Measurements from ENCODE around the gene IMMP2L. TPM values are rescaled to one million over a fixed set of nuclear protein-coding genes. Genes with fewer than 3 reads are reported as not detected.

The IMMP2L gene
- total and polyA plus RNA-seq, 4 donors: 9.2 to 34.7 (median 11.1) TPM

DNA sequence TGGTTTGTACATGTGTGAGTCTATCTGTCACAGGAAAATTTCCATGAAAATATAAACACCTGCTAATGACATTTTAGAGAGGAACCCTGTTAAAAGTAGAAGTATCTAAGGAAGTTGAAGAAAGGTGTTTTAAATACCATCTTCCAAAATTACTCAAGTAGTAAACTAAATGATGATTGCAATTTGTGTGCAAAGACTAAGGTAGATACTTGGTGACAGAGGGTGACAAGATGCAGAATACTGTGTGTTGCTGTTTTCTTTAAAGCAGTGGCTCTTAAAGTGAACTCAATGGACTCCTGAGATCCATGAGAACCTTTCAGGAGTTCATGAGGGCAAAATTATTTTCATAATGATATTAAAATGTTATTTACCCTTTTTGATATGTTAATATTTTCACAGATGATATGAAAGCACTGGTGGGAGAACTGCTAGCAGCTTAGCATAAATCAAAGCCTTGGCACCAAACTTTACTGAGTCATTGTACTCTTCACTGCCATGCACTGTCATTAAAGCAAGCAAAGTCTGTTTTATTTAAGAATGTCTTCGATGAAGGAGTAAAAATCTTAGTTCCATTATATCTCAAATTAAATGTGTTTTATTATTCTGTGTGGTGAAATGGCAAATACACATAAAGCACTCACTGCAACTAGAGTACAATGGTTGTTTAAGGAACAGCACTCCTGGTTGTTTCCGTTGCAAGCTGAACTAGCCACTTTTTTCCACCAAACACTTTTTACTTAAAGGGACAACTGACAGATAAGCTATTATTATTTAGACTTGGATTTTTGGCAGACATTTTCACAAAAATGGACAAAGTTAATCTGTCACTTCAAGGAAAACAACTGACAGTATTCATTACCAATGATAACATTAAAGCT is 337.7 kb downstream of the IMMP2L start:
- TF ChIP-seq, protein P1, sequence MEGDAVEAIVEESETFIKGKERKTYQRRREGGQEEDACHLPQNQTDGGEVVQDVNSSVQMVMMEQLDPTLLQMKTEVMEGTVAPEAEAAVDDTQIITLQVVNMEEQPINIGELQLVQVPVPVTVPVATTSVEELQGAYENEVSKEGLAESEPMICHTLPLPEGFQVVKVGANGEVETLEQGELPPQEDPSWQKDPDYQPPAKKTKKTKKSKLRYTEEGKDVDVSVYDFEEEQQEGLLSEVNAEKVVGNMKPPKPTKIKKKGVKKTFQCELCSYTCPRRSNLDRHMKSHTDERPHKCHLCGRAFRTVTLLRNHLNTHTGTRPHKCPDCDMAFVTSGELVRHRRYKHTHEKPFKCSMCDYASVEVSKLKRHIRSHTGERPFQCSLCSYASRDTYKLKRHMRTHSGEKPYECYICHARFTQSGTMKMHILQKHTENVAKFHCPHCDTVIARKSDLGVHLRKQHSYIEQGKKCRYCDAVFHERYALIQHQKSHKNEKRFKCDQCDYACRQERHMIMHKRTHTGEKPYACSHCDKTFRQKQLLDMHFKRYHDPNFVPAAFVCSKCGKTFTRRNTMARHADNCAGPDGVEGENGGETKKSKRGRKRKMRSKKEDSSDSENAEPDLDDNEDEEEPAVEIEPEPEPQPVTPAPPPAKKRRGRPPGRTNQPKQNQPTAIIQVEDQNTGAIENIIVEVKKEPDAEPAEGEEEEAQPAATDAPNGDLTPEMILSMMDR (IDR thresholded peaks at IDR 0.05; ENCODE audit: control extremely low read depth, extremely low read depth): no peak
- DNase-seq: peak in 1 of 3 donors; percentile 5
- Histone ChIP-seq H3K36me3 (ENCODE audit: control insufficient read depth in 4 of 4, insufficient read depth in 4 of 4, low read length in 4 of 4) (no peaks in the 10 kb centered on the region), H3K9me3 (ENCODE audit: control insufficient read depth in 4 of 4, insufficient read depth in 3 of 4, low read length in 3 of 4) (no peaks in the 10 kb centered on the region), H3K27ac (ENCODE audit: low read depth in 1 of 2, low read length in 1 of 2) (no peak overlapping the region), H3K9ac (ENCODE audit: insufficient read depth in 1 of 2, low read length in 2 of 2) (no peak overlapping the region), H3K27me3 (ENCODE audit: control insufficient read depth in 3 of 3, insufficient read depth in 3 of 3, low read length in 2 of 3) (no peaks in the 10 kb centered on the region), H3K4me1 (ENCODE audit: control insufficient read depth in 5 of 5, insufficient read depth in 5 of 5, low read length in 5 of 5) (no peaks in the 10 kb centered on the region), H3K4me3 (no peak overlapping the region)
- WGBS, 2 donors: 53% methylated on average over 2 of the region's 2 CpGs
- no peak for ATAC-seq (ENCODE audit: insufficient read depth, low FRiP score)

DNA sequence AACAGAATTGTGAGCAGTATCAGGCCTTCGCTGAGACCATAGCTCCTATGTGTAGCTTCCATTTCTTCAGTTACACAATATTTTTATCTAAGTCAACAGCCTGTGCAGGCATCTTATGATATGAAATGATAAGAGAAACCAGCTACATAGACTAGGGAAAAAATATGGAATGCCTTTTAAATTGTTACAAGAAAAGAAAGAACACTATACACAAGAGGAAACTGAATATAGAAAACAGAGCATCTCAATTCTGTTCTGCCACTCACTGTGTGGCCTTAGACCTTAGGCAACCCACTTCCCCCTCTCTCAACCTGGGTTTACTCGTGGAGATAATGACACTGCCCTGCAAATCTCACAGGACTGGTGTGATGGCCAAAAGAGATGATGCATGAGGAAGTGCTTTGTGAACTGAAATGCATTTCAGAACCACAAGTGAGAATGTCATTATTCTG is 338.5 kb downstream of the IMMP2L start:
- no peak overlapping the region for H3K27ac ChIP-seq (ENCODE audit: low read depth in 1 of 2, low read length in 1 of 2)
- 51 to 61% methylated on average over 2 of the region's 2 CpGs for WGBS, 2 donors
- no peaks in the 10 kb centered on the region for H3K36me3 ChIP-seq (ENCODE audit: control insufficient read depth in 4 of 4, insufficient read depth in 4 of 4, low read length in 4 of 4)
- no peaks in the 10 kb centered on the region for H3K9me3 ChIP-seq (ENCODE audit: control insufficient read depth in 4 of 4, insufficient read depth in 3 of 4, low read length in 3 of 4)
- no peaks in the 10 kb centered on the region for H3K4me1 ChIP-seq (ENCODE audit: control insufficient read depth in 5 of 5, insufficient read depth in 5 of 5, low read length in 5 of 5)
- no peaks in the 10 kb centered on the region for H3K27me3 ChIP-seq (ENCODE audit: control insufficient read depth in 3 of 3, insufficient read depth in 3 of 3, low read length in 2 of 3)
- DNase-seq (no peak), ATAC-seq (ENCODE audit: insufficient read depth, low FRiP score) (no peak)
- no peak overlapping the region for H3K4me3 ChIP-seq
- TF ChIP-seq, protein P1 (IDR thresholded peaks at IDR 0.05; ENCODE audit: control extremely low read depth, extremely low read depth): no peak
- no peak overlapping the region for H3K9ac ChIP-seq (ENCODE audit: insufficient read depth in 1 of 2, low read length in 2 of 2)

DNA sequence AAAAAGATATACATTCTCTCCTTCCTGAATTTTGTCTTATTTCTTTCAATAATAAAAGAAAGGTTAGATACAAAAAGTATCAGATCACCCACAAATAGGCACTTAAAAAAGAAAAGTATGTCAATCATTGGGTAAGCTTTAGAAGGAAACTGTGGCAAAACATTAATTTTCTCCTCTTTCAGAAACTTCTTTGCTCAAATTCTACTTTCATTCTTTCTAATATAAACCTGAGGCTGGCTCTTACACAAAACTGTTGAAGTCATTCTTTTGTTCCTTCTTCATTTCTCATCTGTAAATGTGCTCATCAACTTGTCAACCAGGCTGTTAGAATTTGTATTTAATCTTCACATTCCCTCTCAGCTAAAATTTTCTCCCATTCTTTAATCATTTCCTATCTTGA is 346.7 kb downstream of the IMMP2L start:
- ATAC-seq (ENCODE audit: insufficient read depth, low FRiP score) (no peak), DNase-seq (no peak)
- no peak overlapping the region for H3K4me3 ChIP-seq
- H3K9me3 ChIP-seq (ENCODE audit: control insufficient read depth in 4 of 4, insufficient read depth in 3 of 4, low read length in 3 of 4): peaks cover 0 to 2% (median 0%) of the 10 kb centered on the region in 4 donors
- no peak overlapping the region for H3K27ac ChIP-seq (ENCODE audit: low read depth in 1 of 2, low read length in 1 of 2)
- H3K27me3 ChIP-seq (ENCODE audit: control insufficient read depth in 3 of 3, insufficient read depth in 3 of 3, low read length in 2 of 3): no peaks in the 10 kb centered on the region
- no peaks in the 10 kb centered on the region for H3K4me1 ChIP-seq (ENCODE audit: control insufficient read depth in 5 of 5, insufficient read depth in 5 of 5, low read length in 5 of 5)
- H3K9ac ChIP-seq (ENCODE audit: insufficient read depth in 1 of 2, low read length in 2 of 2): no peak overlapping the region
- H3K36me3 ChIP-seq (ENCODE audit: control insufficient read depth in 4 of 4, insufficient read depth in 4 of 4, low read length in 4 of 4): no peaks in the 10 kb centered on the region
- TF ChIP-seq, protein P1 (IDR thresholded peaks at IDR 0.05; ENCODE audit: control extremely low read depth, extremely low read depth): no peak

Measured in lung (tissue), 12 donors.